K562 (cell line): Measurements from ENCODE around the gene USP7.

ENCODE experiments used
- CBX2 ChIP-seq: fragments of 200-600 bp; sonication (generic); IDR thresholded peaks from one replicate; pipeline ENCODE4 v1.6.1; 2012; ENCODE audit warnings: mild to moderate bottlenecking, low read length, inconsistent platforms; ENCODE audit not compliant: insufficient read depth, poor library complexity, severe bottlenecking
- CHD4 ChIP-seq: fragments of 200-600 bp; sonication (generic); IDR thresholded peaks from 3 replicates; pipeline ENCODE4 v1.6.1; 2012; ENCODE audit warnings: low read depth, mild to moderate bottlenecking, mixed read lengths, low read length, inconsistent platforms; ENCODE audit not compliant: insufficient read depth, insufficient replicate concordance, poor library complexity, severe bottlenecking
- CTCF ChIP-seq, 3 experiments: IDR thresholded peaks in 2 of 3; conservative IDR thresholded peaks in 1 of 3; 2 replicates each; pipeline ENCODE4 v1.5.1; 2011 to 2012; ENCODE audit warnings: low read length in 3 of 3, mild to moderate bottlenecking in 3 of 3, control low read depth in 2 of 3, improper control_type of control experiment in 1 of 3, inconsistent platforms in 1 of 3, low read depth in 1 of 3, mixed read lengths in 1 of 3, moderate library complexity in 1 of 3; ENCODE audit not compliant: insufficient read depth in 2 of 3
- EZH2 ChIP-seq: IDR thresholded peaks from 2 replicates; pipeline ENCODE4 v1.6.1; 2012; ENCODE audit warnings: low read depth, mild to moderate bottlenecking, inconsistent platforms, low read length, borderline replicate concordance
- POLR2A ChIP-seq: fragments of 450-650 bp; conservative IDR thresholded peaks from 2 replicates; pipeline ENCODE4 v1.6.1; 2016
- U2AF2 ChIP-seq: fragments of 200-400 bp; formaldehyde crosslinking; optimal IDR thresholded peaks from 2 replicates; pipeline ENCODE3; 2017; ENCODE audit warnings: low read depth, mild to moderate bottlenecking, low read length
- ZFP36 ChIP-seq: fragments of 150-350 bp; IDR thresholded peaks from 2 replicates; pipeline ENCODE4 v1.6.1; 2018; ENCODE audit warnings: low read length, low read depth; ENCODE audit not compliant: partially characterized antibody
- ZNF274 ChIP-seq: IDR thresholded peaks from 2 replicates; pipeline ENCODE4 v1.6.1; 2011; ENCODE audit warnings: low read depth, mild to moderate bottlenecking, low read length, moderate library complexity, borderline replicate concordance
- ZNF57 ChIP-seq: fragments of 450-650 bp; formaldehyde crosslinking; IDR thresholded peaks from 2 replicates; pipeline ENCODE4 v1.4.0; 2020; ENCODE audit warnings: mild to moderate bottlenecking, moderate library complexity

DNA sequence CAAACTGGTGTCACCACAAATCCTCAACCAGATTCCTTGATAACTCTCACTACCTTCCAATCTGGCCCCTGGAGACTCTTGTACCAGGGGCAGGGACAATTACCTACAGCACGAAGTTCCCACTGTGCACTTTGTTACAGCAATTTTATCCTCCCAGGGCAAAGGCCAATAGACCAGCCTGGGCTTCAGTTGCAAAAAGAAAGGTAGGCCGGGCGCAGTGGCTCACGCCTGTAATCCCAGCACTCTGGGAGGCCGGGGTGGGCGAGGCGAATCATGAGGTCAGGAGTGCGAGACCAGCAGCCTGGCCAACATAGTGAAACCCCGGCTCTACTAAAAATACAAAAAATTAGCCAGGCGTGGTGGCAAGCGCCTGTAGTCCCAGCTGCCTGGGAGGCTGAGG, 36.9 kb downstream of the USP7 start:
- TF ChIP-seq ZNF274 (no peak), U2AF2 (no peak), CBX2 (no peak), POLR2A (no peak), EZH2 (no peak), CHD4 (no peak), ZNF57 (CRISPR knock-in tag) (no peak), ZFP36 (no peak), CTCF (IDR thresholded peaks at IDR 0.05 in 2 of 3, conservative IDR thresholded peaks at IDR 0.05 in 1 of 3; ENCODE audit: insufficient read depth in 2 of 3, low read depth in 1 of 3, low read length in 3 of 3) (no peak)
